Stomach (tissue), 9 donors: Measurements from ENCODE around the gene TIMM13. TPM values are rescaled to one million over a fixed set of nuclear protein-coding genes. Genes with fewer than 3 reads are reported as not detected.

Experiments used
- DNase-seq, 2 donors: peaks; one replicate each; pipeline versions ENCODE4 v3.0.0 to v3.0.0-alpha.2; 2013 to 2019
- H3K27ac ChIP-seq, 5 donors: fragments of 200-600 bp in 4 of 5; sonication (generic) in 4 of 5; one replicate each; pipeline ENCODE4 v1.5.1; 2013 to 2019; ENCODE audit warnings: mild to moderate bottlenecking in 1 of 5, moderate library complexity in 1 of 5
- H3K27me3 ChIP-seq, 3 donors: fragments of 200-600 bp; sonication (generic); one replicate each; pipeline ENCODE4 v1.5.1; 2017 to 2019; ENCODE audit warnings: mixed run types in 1 of 3
- H3K36me3 ChIP-seq, 4 donors: fragments of 200-600 bp; sonication (generic); 1 replicate in 3 of 4; 2 replicates in 1 of 4; pipeline ENCODE4 v1.5.1; 2016 to 2019
- H3K4me1 ChIP-seq, 4 donors: fragments of 200-600 bp; sonication (generic); one replicate each; pipeline ENCODE4 v1.5.1; 2016 to 2019
- H3K4me3 ChIP-seq, 4 donors: fragments of 200-600 bp; sonication (generic) in 3 of 4; one replicate each; pipeline ENCODE4 v1.5.1; 2016 to 2019; ENCODE audit warnings: mild to moderate bottlenecking in 1 of 4
- H3K9me3 ChIP-seq, 4 donors: fragments of 200-600 bp; sonication (generic); one replicate each; pipeline ENCODE4 v1.5.1; 2016 to 2019
- EP300 ChIP-seq: sonication (generic); formaldehyde crosslinking; IDR thresholded peaks from one replicate; pipeline ENCODE4 v1.6.1; 2017; ENCODE audit warnings: antibody characterized with exemption
- POLR2A ChIP-seq, 4 donors: fragments of 450-650 bp; IDR thresholded peaks; one replicate each; pipeline ENCODE4 v1.6.1; 2016; ENCODE audit warnings: antibody characterized with exemption in 4 of 4, control low read depth in 2 of 4, mild to moderate bottlenecking in 1 of 4, moderate library complexity in 1 of 4
- POLR2AphosphoS5 ChIP-seq, 3 donors: sonication (generic); formaldehyde crosslinking; IDR thresholded peaks; one replicate each; pipeline ENCODE4 v1.6.1; 2016; ENCODE audit warnings: antibody characterized with exemption in 3 of 3
- WGBS, 5 donors: extraction: QIAGEN DNeasy Blood & Tissue Kit in 3 of 5; methylation state at CpG; one replicate each; pipeline versions ENCODE4 v1.1.5 to v1.1.7; 2013 to 2018; 5-methylcytosine and 5-hydroxymethylcytosine counted together
- intact Hi-C: fragments of 100-400 bp; cut with DNase I; formaldehyde crosslinking; loops from one replicate; pipeline ENCODE4 v1.15.1; 2023; ENCODE audit warnings: low total_unique reads
- polyA plus RNA-seq, 3 donors: library from polyadenylated mRNA; stranded (reverse); fragments of 200-250 nt; gene quantifications; one replicate each; pipeline ENCODE4 v1.2.3, GENCODE V29; 2013
- total RNA-seq, 5 donors: library from RNA; depleted of rRNA; stranded (reverse); fragments of >200 nt; gene quantifications; one replicate each; pipeline versions ENCODE4 v1.1.0 to v1.2.3, GENCODE V29; 2014 to 2016
- TF ChIP-seq, protein P1 (sequence below), 7 experiments: fragments of 450-650 bp in 4 of 7; fragments of 200-600 bp in 3 of 7; sonication (generic) in 3 of 7; IDR thresholded peaks; one replicate each; pipeline ENCODE4 v1.5.1; 2016 to 2019; ENCODE audit warnings: antibody characterized with exemption in 7 of 7, control low read depth in 2 of 7, mild to moderate bottlenecking in 1 of 7
- donor health status: healthy with polysubstance abuse.
- donor health status: Bipolar disorder and iron deficiency.
- donor health status: healthy.

Gene TIMM13
- total and polyA plus RNA-seq, 8 donors = 19.2 to 133 (median 54.5) TPM; not detected in 1

DNA sequence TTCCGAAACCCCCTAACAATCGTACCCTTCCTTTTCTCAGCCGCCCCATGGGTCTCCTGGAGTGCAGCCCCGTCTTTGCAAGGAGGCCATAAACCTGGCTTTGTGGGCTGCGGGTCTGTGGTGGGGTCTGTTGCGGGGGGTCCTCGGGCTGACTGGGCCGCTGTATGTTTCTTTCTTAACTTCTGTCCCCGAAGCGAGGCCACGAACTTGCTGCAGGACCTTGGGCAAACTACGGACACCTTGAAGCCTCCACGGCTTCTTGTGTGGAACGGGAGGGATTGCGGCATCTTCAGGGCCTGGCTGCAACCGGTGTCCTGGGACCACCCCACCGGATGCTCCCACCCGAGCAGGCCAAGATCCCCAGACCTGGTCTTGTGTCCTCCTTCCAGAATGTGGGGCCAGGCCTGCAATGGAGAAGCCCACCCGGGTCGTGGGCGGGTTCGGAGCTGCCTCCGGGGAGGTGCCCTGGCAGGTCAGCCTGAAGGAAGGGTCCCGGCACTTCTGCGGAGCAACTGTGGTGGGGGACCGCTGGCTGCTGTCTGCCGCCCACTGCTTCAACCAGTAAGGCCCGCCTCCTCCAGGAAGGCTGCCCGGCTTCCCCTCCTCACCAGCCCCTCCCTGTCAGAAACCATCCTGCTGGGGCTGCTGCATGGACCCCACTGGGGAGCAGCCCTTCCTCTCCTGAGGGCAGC is 12.0 kb downstream of the TIMM13 start:
- DNase-seq = no peak
- H3K27me3 ChIP-seq = peaks cover 0 to 5% (median 0%) of the 10 kb centered on the region in 3 donors
- intact Hi-C loops = no loop called here

DNA sequence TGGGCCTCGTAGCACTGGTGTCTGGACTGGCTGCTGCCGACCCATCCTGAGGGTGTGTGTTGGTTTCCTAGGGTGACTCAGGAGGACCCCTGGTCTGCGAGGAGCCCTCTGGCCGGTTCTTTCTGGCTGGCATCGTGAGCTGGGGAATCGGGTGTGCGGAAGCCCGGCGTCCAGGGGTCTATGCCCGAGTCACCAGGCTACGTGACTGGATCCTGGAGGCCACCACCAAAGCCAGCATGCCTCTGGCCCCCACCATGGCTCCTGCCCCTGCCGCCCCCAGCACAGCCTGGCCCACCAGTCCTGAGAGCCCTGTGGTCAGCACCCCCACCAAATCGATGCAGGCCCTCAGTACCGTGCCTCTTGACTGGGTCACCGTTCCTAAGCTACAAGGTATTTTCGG is 13.8 kb downstream of the TIMM13 start:
- peaks cover 0 to 16% (median 3%) of the 10 kb centered on the region in 4 donors for H3K9me3 ChIP-seq
- H3K4me1 ChIP-seq = no peaks in the 10 kb centered on the region
- no peak overlapping the region for H3K4me3 ChIP-seq
- H3K36me3 ChIP-seq = peaks cover 4 to 18% (median 16%) of the 10 kb centered on the region in 4 donors
- intact Hi-C loops = no loop called here
- DNase-seq = no peak
- peaks cover 0 to 18% (median 0%) of the 10 kb centered on the region in 3 donors for H3K27me3 ChIP-seq
- TF ChIP-seq, protein P1, sequence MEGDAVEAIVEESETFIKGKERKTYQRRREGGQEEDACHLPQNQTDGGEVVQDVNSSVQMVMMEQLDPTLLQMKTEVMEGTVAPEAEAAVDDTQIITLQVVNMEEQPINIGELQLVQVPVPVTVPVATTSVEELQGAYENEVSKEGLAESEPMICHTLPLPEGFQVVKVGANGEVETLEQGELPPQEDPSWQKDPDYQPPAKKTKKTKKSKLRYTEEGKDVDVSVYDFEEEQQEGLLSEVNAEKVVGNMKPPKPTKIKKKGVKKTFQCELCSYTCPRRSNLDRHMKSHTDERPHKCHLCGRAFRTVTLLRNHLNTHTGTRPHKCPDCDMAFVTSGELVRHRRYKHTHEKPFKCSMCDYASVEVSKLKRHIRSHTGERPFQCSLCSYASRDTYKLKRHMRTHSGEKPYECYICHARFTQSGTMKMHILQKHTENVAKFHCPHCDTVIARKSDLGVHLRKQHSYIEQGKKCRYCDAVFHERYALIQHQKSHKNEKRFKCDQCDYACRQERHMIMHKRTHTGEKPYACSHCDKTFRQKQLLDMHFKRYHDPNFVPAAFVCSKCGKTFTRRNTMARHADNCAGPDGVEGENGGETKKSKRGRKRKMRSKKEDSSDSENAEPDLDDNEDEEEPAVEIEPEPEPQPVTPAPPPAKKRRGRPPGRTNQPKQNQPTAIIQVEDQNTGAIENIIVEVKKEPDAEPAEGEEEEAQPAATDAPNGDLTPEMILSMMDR (IDR thresholded peaks at IDR 0.05) = no peak
- no peak for TF ChIP-seq EP300
- TF ChIP-seq POLR2AphosphoS5 (IDR thresholded peaks at IDR 0.05) = no peak
- no peak for TF ChIP-seq POLR2A (IDR thresholded peaks at IDR 0.05)
- no peak overlapping the region for H3K27ac ChIP-seq
- WGBS, 5 donors = 87 to 93% (median 91%) methylated on average over 16 of the region's 16 CpGs

More for the DNA sequence above, 12.0 kb downstream of the TIMM13 start:
- Histone ChIP-seq H3K9me3 (peaks cover 0 to 6% (median 0%) of the 10 kb centered on the region in 4 donors), H3K4me3 (no peak overlapping the region), H3K36me3 (peaks cover 4 to 18% (median 16%) of the 10 kb centered on the region in 4 donors), H3K27ac (no peak overlapping the region), H3K4me1 (no peaks in the 10 kb centered on the region)
- TF ChIP-seq, protein P1 (IDR thresholded peaks at IDR 0.05) = no peak
- no peak for TF ChIP-seq POLR2AphosphoS5 (IDR thresholded peaks at IDR 0.05)
- 81 to 87% (median 87%) methylated on average over 15 to 29 of the region's 29 CpGs for WGBS, 5 donors

DNA sequence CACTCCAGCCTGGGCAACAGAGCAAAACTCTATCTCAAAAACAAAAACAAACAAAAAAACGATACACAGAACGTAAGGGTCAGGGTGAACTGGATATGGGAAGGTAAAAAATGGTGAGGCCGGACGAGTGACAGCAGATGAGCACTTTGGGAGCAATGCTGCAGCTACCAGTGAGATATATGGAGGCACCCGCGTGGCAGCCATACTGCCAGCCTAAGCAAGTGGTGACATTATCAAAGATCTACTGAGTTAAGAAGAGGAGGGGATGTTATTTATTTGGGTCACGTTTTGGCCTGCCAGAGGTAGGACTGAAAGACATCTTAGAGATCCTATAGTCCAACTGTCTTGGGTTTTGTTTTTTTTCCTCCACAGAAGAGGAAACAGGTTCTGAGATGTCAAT is 14.2 kb downstream of the TIMM13 start:
- H3K4me3 ChIP-seq = no peak overlapping the region
- H3K27ac ChIP-seq = no peak overlapping the region
- H3K9me3 ChIP-seq = peaks cover 0 to 16% (median 3%) of the 10 kb centered on the region in 4 donors
- TF ChIP-seq POLR2AphosphoS5 (IDR thresholded peaks at IDR 0.05) (no peak), POLR2A (IDR thresholded peaks at IDR 0.05) (no peak), EP300 (no peak)
- TF ChIP-seq, protein P1 (IDR thresholded peaks at IDR 0.05) = no peak
- 73 to 84% (median 78%) methylated on average over 7 of the region's 7 CpGs for WGBS, 5 donors
- H3K4me1 ChIP-seq = no peaks in the 10 kb centered on the region
- peaks cover 4 to 18% (median 16%) of the 10 kb centered on the region in 4 donors for H3K36me3 ChIP-seq
- intact Hi-C loops = no loop called here
- DNase-seq = no peak
- peaks cover 0 to 23% (median 3%) of the 10 kb centered on the region in 3 donors for H3K27me3 ChIP-seq

DNA sequence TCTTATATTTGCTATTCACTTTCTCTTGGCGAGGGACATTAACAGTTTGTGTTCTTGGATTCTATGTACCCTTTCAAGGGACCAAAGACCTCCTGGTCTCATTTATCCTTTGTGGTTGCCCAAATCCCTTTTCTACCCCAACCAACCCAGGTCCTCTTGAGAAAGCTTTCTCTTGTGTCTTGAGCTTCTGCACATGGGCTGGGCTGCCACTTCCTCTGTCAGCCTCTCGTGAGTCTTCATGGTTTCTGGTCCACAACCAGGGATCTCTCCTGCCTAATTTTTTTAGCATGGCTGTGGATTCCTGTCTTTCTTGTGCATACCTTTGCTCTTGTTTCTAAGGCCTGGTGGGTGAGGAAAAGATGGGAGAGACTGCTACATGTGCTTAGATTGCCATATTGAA is 14.9 kb downstream of the TIMM13 start:
- H3K27me3 ChIP-seq = peaks cover 0 to 28% (median 3%) of the 10 kb centered on the region in 3 donors
- DNase-seq = no peak
- peaks cover 1 to 13% (median 11%) of the 10 kb centered on the region in 4 donors for H3K36me3 ChIP-seq
- TF ChIP-seq POLR2A (IDR thresholded peaks at IDR 0.05) (no peak), POLR2AphosphoS5 (IDR thresholded peaks at IDR 0.05) (no peak), EP300 (no peak)
- TF ChIP-seq, protein P1 (IDR thresholded peaks at IDR 0.05) = no peak
- no peaks in the 10 kb centered on the region for H3K4me1 ChIP-seq
- peaks cover 0 to 16% (median 3%) of the 10 kb centered on the region in 4 donors for H3K9me3 ChIP-seq
- H3K27ac ChIP-seq = no peak overlapping the region
- intact Hi-C loops = no loop called here
- H3K4me3 ChIP-seq = no peak overlapping the region
- WGBS, 5 donors = 43 to 61% (median 56%) methylated on average over 2 of the region's 2 CpGs
